Liver (tissue), 3 donors: ENCODE data around the gene KCNQ5.

ENCODE experiments used
- CTCF ChIP-seq: fragments of 150-350 bp; IDR thresholded peaks from 2 replicates; pipeline ENCODE4 v1.5.1; 2017; ENCODE audit warnings: improper control_type of control experiment, low read depth, low read length; ENCODE audit not compliant: missing input control
- EGR1 ChIP-seq, 2 donors: IDR thresholded peaks; 2 replicates each; pipeline ENCODE4 v1.6.1; 2016 to 2018; ENCODE audit warnings: antibody characterized with exemption in 2 of 2, low read depth in 2 of 2
- FOXA2 ChIP-seq: IDR thresholded peaks from 2 replicates; pipeline ENCODE4 v1.6.1; 2016; ENCODE audit warnings: antibody characterized with exemption
- MAX ChIP-seq: IDR thresholded peaks from 2 replicates; pipeline ENCODE4 v1.6.1; 2016; ENCODE audit warnings: antibody characterized with exemption
- SP1 ChIP-seq: IDR thresholded peaks from 2 replicates; pipeline ENCODE4 v1.6.1; 2018; ENCODE audit warnings: antibody characterized with exemption, mild to moderate bottlenecking
- donor health status: healthy.
- donor health status: healthy.

- TF ChIP-seq CTCF (no peak), SP1 (no peak), MAX (no peak), EGR1 (IDR thresholded peaks at IDR 0.05; ENCODE audit: low read depth in 2 of 2) (no peak), FOXA2 (no peak)
These were observed 28.3 kb downstream of the KCNQ5 start for GRCh38 chr6:72650081-72650745.
